A673 (cell line): ENCODE results near the gene MTHFD1. TPM values are rescaled to one million over a fixed set of nuclear protein-coding genes. Genes with fewer than 3 reads are reported as not detected.
"Not testable (repeated sequence)": the region's sequence is repeated elsewhere in the genome, so short reads cannot be mapped to it uniquely, and the experiment has no call there.

Experiments
- BruUV-seq: library from RNA; stranded (reverse); fragments of 400-500 nt; replicated peaks from 2 replicates; lab custom pipeline; 2021; lab: Mats Ljungman, UMichigan
- CTCF ChIA-PET: fragments of 300-600 bp; sonication (Branson Sonifier 250); formaldehyde crosslinking; loops from one replicate; lab custom pipeline; 2022; ENCODE audit warnings: antibody characterized with exemption; lab: Charles Lee
- POLR2A ChIA-PET: fragments of 300-600 bp; sonication (Branson Sonifier 250); formaldehyde crosslinking; loops from one replicate; lab custom pipeline; 2022; ENCODE audit warnings: antibody characterized with exemption; ENCODE audit not compliant: low non-redundant PET; lab: Charles Lee
- DNase-seq: peaks from one replicate; pipeline ENCODE4 v3.0.0-alpha.2; 2015; ENCODE audit warnings: low spot score
- H3K27ac ChIP-seq: fragments of 200-600 bp; sonication (generic); 2 replicates; pipeline ENCODE4 v1.5.1; 2016; ENCODE audit warnings: mixed run types, low read depth, mild to moderate bottlenecking, mixed read lengths, antibody characterized with exemption, low read length; ENCODE audit not compliant: poor library complexity, severe bottlenecking
- H3K27me3 ChIP-seq: fragments of 200-600 bp; sonication (generic); replicated peaks from 2 replicates; pipeline ENCODE4 v1.6.1; 2017; ENCODE audit warnings: mixed run types, low read depth, mild to moderate bottlenecking, mixed read lengths, antibody characterized with exemption, low read length; ENCODE audit not compliant: insufficient read depth, poor library complexity
- H3K36me3 ChIP-seq: fragments of 200-600 bp; sonication (generic); 2 replicates; pipeline ENCODE4 v1.6.1; 2016; ENCODE audit warnings: mixed run types, mild to moderate bottlenecking, mixed read lengths, antibody characterized with exemption, low read length; ENCODE audit not compliant: insufficient read depth, poor library complexity, severe bottlenecking
- H3K4me1 ChIP-seq: fragments of 200-600 bp; sonication (generic); 2 replicates; pipeline ENCODE4 v1.6.1; 2017; ENCODE audit warnings: mixed run types, mild to moderate bottlenecking, mixed read lengths, antibody characterized with exemption, low read length; ENCODE audit not compliant: insufficient read depth, poor library complexity, severe bottlenecking
- H3K4me3 ChIP-seq: fragments of 200-600 bp; sonication (generic); 2 replicates; pipeline ENCODE4 v1.5.1; 2016; ENCODE audit warnings: low read depth, mixed run types, mild to moderate bottlenecking, mixed read lengths, low read length; ENCODE audit not compliant: poor library complexity, severe bottlenecking
- H3K9me3 ChIP-seq: fragments of 200-600 bp; sonication (generic); 2 replicates; pipeline ENCODE4 v1.6.1; 2016; ENCODE audit warnings: mixed run types, low read depth, mild to moderate bottlenecking, mixed read lengths, antibody characterized with exemption, low read length; ENCODE audit not compliant: poor library complexity, severe bottlenecking
- EZH2 ChIP-seq: fragments of 200-600 bp; sonication (generic); IDR thresholded peaks from 2 replicates; pipeline ENCODE4 v1.6.1; 2017; ENCODE audit warnings: borderline replicate concordance, low read depth, mild to moderate bottlenecking, mixed read lengths, antibody characterized with exemption, low read length; ENCODE audit not compliant: poor library complexity, severe bottlenecking
- intact Hi-C: fragments of 100-400 bp; cut with micrococcal nuclease; formaldehyde crosslinking; loops from one replicate; pipeline ENCODE4 v1.10.0; 2022; ENCODE audit not compliant: unreplicated experiment
- total RNA-seq: library from RNA; stranded (reverse); gene quantifications from 2 replicates; pipeline ENCODE4 v1.2.3, GENCODE V29; 2021
- TF ChIP-seq, protein P1 (sequence below): fragments of 300-800, 200-600 bp; sonication (generic); conservative IDR thresholded peaks from 2 replicates; pipeline ENCODE4 v1.5.1; 2017; ENCODE audit warnings: low read depth, mild to moderate bottlenecking, antibody characterized with exemption, low read length, moderate library complexity, mixed read lengths

Gene MTHFD1
- total RNA-seq, 1 experiment from 2014 or later, result 293 TPM

- H3K27me3 ChIP-seq, result no peaks in the 10 kb centered on the region
- ChIA-PET CTCF (no interaction called here), POLR2A (no interaction called here)
- H3K4me3 ChIP-seq, result no peak overlapping the region
- no TSS peak for BruUV-seq
- no peaks in the 10 kb centered on the region for H3K4me1 ChIP-seq
- H3K36me3 ChIP-seq, result no peaks in the 10 kb centered on the region
- no peak for DNase-seq
- no peak overlapping the region for H3K27ac ChIP-seq
- no peaks in the 10 kb centered on the region for H3K9me3 ChIP-seq
- no peak for TF ChIP-seq EZH2
- TF ChIP-seq, protein P1, sequence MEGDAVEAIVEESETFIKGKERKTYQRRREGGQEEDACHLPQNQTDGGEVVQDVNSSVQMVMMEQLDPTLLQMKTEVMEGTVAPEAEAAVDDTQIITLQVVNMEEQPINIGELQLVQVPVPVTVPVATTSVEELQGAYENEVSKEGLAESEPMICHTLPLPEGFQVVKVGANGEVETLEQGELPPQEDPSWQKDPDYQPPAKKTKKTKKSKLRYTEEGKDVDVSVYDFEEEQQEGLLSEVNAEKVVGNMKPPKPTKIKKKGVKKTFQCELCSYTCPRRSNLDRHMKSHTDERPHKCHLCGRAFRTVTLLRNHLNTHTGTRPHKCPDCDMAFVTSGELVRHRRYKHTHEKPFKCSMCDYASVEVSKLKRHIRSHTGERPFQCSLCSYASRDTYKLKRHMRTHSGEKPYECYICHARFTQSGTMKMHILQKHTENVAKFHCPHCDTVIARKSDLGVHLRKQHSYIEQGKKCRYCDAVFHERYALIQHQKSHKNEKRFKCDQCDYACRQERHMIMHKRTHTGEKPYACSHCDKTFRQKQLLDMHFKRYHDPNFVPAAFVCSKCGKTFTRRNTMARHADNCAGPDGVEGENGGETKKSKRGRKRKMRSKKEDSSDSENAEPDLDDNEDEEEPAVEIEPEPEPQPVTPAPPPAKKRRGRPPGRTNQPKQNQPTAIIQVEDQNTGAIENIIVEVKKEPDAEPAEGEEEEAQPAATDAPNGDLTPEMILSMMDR, result no peak
- intact Hi-C loops, result no loop called here
Measured at GRCh38 chr14:64363265-64363846, 24.8 kb upstream of the MTHFD1 start.

- no peak overlapping the region for H3K4me3 ChIP-seq
- H3K9me3 ChIP-seq, result no peaks in the 10 kb centered on the region
- intact Hi-C loops, result no loop called here
- no peaks in the 10 kb centered on the region for H3K27me3 ChIP-seq
- ChIA-PET POLR2A (interaction anchor here (0.6 kb wide), 1 partner anchor 93 kb away, joined by 10 read pairs; no protein-coding TSS in a partner anchor), CTCF (no interaction called here)
- H3K27ac ChIP-seq, result no peak overlapping the region
- DNase-seq, result no peak
- H3K4me1 ChIP-seq, result no peaks in the 10 kb centered on the region
- no TSS peak for BruUV-seq
- no peaks in the 10 kb centered on the region for H3K36me3 ChIP-seq
- TF ChIP-seq EZH2, result no peak
- TF ChIP-seq, protein P1, result no peak
Measured at GRCh38 chr14:64364907-64365306, 23.2 kb upstream of the MTHFD1 start.

DNA sequence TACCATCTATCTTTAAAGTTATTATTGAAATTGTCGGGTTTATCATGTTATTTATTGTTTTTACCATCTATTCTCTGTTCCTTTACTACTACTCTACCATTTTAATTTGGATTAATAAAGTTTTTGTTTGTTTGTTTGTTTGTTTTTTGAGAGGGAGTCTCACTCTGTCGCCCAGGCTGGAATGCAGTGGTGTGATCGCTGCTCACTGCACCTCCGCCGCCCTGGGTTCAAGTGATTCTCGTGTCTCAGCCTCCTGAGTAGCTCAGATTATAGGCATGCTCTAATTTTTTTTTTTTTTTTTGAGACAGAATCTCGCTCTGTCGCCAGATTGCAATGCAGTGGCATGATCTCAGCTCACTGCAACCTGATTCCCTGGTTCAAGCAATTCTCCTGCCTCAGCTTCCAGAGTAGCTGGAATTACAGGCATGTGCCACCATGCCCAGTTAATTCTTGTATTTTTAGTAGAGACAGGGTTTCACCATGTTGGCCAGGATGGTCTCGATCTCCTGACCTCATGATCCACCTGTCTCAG is 22.7 kb upstream of the MTHFD1 start:
- POLR2A ChIA-PET, result interaction anchor here (0.6 kb wide), 1 partner anchor 94 kb away, joined by 10 read pairs; no protein-coding TSS in a partner anchor
- intact Hi-C loops, CTCF ChIA-PET, H3K4me3 ChIP-seq, DNase-seq, H3K4me1 ChIP-seq, H3K27me3 ChIP-seq, H3K36me3 ChIP-seq, H3K27ac ChIP-seq, H3K9me3 ChIP-seq, BruUV-seq: not testable (repeated sequence)

DNA sequence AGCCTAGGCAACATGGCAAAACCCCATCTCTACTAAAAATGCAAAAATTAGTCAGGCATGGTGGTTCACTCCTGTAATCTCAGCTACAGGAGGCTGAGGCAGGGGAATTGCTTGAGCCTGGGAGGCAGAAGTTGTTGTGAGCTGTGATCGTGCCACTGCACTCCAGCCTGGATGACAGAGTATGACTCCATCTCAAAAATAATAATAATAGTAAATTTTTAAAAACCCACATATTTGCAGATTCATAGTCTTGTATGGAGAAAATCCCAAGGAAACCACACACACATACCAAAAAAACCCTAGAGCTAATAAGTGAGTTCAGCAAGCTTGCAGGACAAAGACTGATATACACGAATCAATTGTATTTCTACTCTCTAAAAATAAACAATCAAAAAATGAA is 19.0 kb upstream of the MTHFD1 start:
- POLR2A ChIA-PET, result no interaction called here
- CTCF ChIA-PET, result no interaction called here
- no peaks in the 10 kb centered on the region for H3K4me1 ChIP-seq
- TF ChIP-seq, protein P1, result no peak
- TF ChIP-seq EZH2, result no peak
- no peak overlapping the region for H3K27ac ChIP-seq
- H3K9me3 ChIP-seq, result no peaks in the 10 kb centered on the region
- no peak overlapping the region for H3K4me3 ChIP-seq
- intact Hi-C loops, result no loop called here
- no peak for DNase-seq
- no peaks in the 10 kb centered on the region for H3K27me3 ChIP-seq
- no TSS peak for BruUV-seq
- H3K36me3 ChIP-seq, result no peaks in the 10 kb centered on the region
